IPS-NIHi7 (cell line): ENCODE results near the gene CFAP251.
"Not testable (repeated sequence)": the region's sequence is repeated elsewhere in the genome, so short reads cannot be mapped to it uniquely, and the experiment has no call there.

Experiments used
- DNase-seq: peaks from one replicate; pipeline ENCODE4 v3.0.0; 2012; ENCODE audit warnings: mixed read lengths; ENCODE audit errors: extremely low spot score

Gene CFAP251

GRCh38 chr12:122026706-122027333 is 108.4 kb downstream of the CFAP251 start:
- DNase-seq = no peak

GRCh38 chr12:122028165-122028904 is 109.9 kb downstream of the CFAP251 start:
- DNase-seq = no peak

DNA sequence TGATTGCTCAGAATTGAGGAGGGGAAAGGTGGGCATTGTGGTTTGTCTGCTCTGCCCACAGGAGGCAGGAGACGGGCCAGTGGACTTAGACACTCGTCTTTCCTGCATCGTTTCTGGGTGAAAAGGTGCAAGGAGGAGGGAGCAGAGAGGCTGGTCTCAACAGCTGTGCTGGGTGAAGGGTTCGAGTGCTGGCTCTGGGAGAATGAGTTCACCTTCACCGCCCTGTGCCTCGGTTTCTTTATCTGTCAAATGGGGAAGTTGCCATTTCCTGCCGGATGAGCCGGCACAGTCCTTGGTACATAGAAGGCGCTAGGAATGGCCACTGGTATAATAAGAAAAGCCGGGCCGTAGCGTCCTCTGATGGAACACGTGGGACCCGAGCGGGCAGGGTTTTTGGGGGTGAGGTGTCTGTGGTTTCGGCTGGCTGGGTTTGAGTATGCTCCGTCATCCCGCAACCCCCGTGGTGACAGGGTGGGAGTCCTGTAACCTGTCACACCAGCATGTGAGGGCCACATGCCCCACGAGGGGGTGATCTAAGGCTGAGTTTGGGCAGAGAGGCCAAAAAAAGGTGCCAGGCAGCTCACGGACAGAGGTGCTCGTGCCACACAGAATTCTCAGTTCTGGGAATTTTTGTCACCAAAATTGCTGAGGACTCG is 110.6 kb downstream of the CFAP251 start:
- DNase-seq = no peak

DNA sequence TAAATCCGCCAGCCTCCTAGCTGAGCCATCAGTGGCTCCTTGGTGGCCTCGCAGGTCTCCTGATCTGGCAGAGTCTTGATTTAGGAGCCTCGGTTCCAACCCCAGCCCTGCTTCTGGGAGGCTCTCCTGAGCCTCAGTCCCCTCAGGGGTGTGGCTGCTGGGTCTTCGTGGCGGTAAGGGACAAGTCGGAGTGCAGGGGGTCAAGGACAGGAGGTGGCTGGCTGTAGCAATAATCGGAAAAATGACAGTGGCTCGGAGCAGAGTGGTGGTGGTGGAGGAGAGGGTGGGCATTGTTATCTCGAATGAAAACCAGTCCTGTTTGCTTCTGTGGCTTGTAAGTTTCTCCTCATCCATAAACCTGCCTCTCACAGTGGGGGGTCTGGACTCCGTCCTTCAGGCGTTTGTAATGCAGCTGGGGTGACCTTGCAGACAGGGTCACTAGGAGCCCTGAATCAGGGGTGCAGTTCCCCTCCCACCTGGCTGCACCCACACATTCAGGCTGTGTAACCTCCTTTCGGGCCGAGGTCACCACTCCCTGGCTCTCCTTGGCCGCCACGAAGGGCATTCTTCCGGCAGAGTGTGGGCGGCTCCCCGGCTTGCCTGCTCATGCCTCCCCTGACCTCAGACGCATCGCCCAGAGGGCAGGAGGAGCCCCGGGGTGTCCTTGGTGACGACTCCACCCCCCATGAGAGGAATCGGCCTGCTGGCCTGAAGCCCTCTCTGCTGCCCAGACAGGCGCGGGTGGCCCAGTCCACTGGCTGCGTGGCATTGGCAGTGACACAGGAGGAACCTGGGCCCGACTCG is 111.4 kb downstream of the CFAP251 start:
- no peak for DNase-seq

GRCh38 chr12:122030424-122031035 is 112.1 kb downstream of the CFAP251 start:
- DNase-seq = no peak

DNA sequence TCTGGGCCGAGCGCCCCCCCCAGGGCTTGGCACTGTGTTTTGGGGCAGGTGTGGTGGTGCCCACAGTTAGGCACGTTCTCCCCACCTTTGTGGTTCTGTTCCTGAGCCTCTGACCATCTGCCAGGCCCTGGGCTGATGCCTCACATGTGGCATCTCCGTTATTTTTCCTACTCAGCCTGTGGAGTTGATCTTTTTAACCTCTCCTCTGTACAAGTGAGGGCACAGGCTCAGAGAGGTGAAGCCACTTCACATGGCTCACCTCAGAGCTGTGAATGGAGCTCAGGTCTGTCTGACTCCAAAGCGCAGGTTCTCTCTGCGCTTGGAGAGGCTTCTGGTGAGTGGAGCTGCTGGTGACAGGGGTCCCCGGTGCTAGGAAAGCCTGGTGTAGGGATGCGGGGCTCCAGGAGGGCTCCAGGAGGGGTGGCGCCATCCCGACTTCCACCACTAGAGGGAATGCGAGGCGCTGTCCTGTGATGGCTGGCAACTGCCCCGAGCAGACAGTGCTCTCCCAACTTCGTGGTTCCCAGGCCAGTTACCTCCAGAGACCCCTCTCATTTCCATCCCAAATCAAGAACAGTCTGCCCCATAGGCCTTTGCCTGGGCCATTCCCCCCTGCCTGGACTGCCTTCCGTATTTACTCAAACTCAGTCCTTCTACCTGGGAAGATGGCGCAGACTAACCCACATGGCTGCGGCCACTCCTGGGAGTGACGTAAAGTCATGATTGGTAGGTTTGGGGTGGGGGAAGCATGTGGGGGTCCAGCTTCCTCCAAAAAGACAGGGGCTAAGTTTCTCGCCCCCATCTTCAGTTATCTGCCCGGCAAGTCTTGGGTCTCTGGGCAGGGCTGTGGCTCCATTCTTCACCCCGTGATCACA is 113.2 kb downstream of the CFAP251 start:
- DNase-seq = peak; percentile 91

- DNase-seq = no peak
These were observed 114.2 kb downstream of the CFAP251 start for GRCh38 chr12:122032580-122032979.

DNA sequence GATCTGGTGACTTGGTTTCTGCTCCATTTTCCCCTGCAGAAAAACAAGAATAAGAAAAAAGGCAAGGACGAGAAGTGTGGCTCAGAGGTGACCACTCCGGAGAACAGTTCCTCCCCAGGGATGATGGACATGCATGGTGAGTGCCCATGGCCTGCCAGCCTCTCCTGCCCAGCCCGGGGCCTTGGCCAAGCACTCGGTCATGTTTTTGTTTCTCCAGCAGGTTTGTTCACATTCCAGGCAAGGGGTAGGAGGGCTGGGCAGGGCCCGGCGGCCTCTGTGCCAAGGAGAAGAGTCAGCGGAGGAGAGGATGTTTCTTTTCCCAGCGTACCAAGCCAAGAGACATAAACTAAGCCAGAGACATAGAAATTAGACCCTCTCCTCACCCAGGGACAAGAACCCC is 116.9 kb downstream of the CFAP251 start:
- no peak for DNase-seq

GRCh38 chr12:122036153-122036552 is 117.8 kb downstream of the CFAP251 start:
- DNase-seq = no peak

DNA sequence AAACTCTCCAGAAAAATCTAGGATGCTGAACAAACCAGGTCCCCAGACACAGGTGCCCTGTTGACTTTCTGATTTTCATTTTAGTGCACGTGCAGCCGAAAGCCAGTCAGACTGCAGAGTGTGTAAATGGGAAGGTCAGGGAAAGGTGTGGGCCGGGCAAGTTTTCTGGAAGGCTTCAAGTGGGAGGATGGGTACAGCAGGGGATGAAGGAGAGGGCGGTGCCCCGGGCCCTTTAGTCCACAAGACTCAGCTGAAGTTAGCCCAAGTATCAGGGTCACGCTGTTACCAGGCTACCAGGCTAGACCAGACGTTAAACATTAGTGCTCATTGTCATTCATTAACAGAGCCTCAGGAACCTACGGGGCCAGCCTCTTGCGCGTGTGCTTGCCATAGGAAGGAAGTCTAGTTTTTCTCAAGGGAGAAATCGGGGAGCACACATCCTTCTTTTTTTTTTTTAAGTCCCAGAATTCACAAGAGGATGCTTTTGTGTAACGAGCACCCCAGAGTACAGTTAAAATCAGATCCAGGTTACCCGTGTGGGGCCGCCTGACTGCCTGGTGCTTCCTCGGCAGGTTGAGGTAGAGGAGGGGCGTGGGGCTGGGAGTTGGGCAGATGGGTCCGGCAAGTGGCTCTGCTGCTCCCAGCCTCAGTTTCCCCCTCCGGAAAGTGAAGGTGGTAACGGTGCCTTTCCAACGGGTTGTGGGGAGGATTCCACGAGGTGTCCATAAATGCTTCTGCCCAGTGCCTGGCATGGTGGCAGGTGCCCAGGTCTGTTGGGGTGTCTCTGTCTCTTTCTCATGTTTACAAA is 122.4 kb downstream of the CFAP251 start:
- DNase-seq = no peak

GRCh38 chr12:122041458-122041857 is 123.1 kb downstream of the CFAP251 start:
- not testable (repeated sequence) for DNase-seq

DNA sequence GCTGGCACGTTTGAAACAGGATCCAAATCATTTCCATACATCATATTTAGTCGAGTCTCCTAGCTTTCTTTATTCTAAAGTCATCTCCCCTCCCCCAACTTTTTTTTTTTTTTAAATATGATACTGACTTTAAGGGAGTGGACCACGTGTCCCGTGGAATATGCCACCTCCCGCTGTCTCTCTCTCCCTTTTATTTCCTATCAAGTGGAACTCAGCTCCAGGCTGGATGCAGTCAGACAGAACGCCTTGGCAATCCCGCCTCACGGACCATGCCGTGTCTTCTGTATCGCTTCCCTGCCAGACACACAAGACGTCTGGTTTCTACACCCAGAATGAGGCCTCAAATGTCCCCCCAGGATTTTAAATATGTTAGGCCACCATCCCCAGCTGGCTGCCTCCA is 124.5 kb downstream of the CFAP251 start:
- no peak for DNase-seq

- no peak for DNase-seq
These were observed 125.1 kb downstream of the CFAP251 start for GRCh38 chr12:122043476-122043875.

DNA sequence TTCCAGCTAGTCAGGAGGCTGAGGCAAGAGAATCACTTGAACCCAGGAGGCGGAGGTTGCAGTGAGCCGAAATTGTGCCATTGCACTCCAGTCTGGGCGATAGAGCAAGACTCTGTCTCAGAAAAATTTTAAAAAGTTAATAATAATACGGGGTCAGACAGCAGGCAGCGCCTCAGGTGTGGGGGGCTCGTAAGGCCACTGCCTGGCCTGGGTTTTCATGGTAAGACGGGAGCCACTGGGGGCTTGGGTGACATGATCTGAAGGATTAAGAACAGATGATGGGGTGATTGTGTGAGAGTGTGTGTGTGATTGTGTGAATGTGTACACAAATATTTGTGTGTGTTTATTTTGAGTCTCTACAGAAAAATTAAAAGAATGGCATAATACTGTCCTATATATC is 126.9 kb downstream of the CFAP251 start:
- DNase-seq = no peak

DNA sequence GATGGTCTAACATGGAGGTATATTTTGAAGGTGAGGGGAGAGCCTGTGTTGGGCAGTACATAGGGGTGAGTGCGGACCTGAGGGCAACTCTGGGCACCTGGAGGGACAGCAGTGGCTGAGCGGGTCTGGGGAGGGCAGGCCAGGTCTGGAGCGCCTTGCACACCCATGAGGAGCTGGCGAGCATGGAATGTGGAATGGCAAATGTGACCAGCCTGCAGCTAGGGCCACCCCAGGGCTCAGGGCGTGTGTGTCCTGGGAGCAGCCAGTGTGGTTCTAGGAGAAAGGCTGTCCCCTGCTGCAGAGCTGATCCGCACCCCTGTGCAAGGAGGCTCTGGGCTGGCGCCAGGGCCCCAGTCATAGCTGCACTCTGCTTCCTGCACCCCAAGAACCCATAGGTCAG is 127.8 kb downstream of the CFAP251 start:
- DNase-seq = no peak

DNA sequence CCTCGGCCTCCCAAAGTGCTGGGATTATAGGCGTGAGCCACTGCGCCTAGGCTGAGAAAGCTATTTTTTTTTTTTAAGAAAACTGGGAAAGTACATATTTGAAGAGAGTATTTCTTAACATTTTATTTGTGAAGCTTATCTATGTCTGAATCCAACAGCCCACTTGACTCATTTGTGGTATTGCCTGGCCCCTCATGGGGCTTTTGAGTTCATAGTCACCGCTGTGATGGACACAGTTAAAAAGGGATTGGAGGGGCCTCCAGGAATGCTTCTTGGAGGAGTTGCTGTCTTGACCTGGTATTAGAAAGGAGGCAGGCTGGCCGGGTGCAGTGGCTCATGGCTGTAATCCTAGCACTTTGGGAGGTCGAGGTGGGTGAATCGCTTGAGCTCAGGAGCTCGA is 129.8 kb downstream of the CFAP251 start:
- no peak for DNase-seq

DNA sequence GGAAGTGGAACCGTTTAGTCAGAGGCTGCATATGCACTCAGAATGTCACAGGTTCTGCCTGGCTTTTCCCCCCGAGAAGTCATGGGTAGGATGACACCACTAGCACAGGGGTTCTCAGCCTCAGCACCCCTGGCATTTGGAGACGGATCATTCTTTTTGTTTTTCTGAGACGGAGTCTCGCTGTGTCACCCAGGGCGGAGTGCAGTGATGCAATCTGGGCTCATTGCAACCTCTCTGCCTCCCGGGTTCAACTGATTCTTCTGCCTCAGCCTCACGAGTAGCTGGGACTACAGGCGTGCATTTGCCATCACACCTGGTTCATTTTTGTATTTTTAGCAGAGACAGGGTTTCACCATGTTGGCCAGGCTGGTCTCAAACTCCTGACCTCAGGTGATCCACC is 131.4 kb downstream of the CFAP251 start:
- no peak for DNase-seq

- DNase-seq = no peak
These were observed 132.3 kb downstream of the CFAP251 start for GRCh38 chr12:122050706-122051105.

GRCh38 chr12:122051231-122051876 is 133.0 kb downstream of the CFAP251 start:
- no peak for DNase-seq
